Nephron (organoid): ENCODE data around the gene TCN2.

ENCODE experiments used
- H3K27ac Mint-ChIP-seq, 3 experiments: 2 replicates each; pipeline ENCODE4 v1.8.0; 2020; ENCODE audit warnings: mixed read lengths in 3 of 3, mild to moderate bottlenecking in 2 of 3, moderate library complexity in 1 of 3
- H3K27me3 Mint-ChIP-seq: 2 replicates; pipeline ENCODE4 v1.8.0; 2021; ENCODE audit warnings: low read depth, mild to moderate bottlenecking, moderate library complexity, mixed read lengths
- H3K36me3 Mint-ChIP-seq: 2 replicates; pipeline ENCODE4 v1.8.0; 2020; ENCODE audit warnings: low read depth, mixed read lengths
- H3K4me1 Mint-ChIP-seq: 2 replicates; pipeline ENCODE4 v1.8.0; 2020; ENCODE audit warnings: mixed read lengths
- H3K4me3 Mint-ChIP-seq, 3 experiments: 2 replicates each; pipeline ENCODE4 v1.8.0; 2020; ENCODE audit warnings: mild to moderate bottlenecking in 3 of 3, mixed read lengths in 3 of 3, moderate library complexity in 2 of 3
- H3K9me3 Mint-ChIP-seq: 2 replicates; pipeline ENCODE4 v1.8.0; 2020; ENCODE audit warnings: mixed read lengths
- CTCF ChIP-seq, 3 experiments: fragments of 200-600 bp; sonication (generic); IDR thresholded peaks; one replicate each; pipeline ENCODE4 v1.5.0; 2021; ENCODE audit warnings: antibody characterized with exemption in 3 of 3; ENCODE audit not compliant: unreplicated experiment in 3 of 3

The TCN2 gene

GRCh38 chr22:30647536-30647935, 40.6 kb downstream of the TCN2 start:
- H3K4me1 Mint-ChIP-seq: peaks cover 7% of the 10 kb centered on the region
- H3K36me3 Mint-ChIP-seq: no peaks in the 10 kb centered on the region
- no peaks in the 10 kb centered on the region for H3K9me3 Mint-ChIP-seq
- peaks cover 10% of the 10 kb centered on the region for H3K27me3 Mint-ChIP-seq
- no peak overlapping the region for H3K27ac Mint-ChIP-seq
- no peak overlapping the region for H3K4me3 Mint-ChIP-seq
- no peak for TF ChIP-seq CTCF (IDR thresholded peaks at IDR 0.05; ENCODE audit: unreplicated experiment in 3 of 3)

GRCh38 chr22:30648825-30649224, 41.9 kb downstream of the TCN2 start:
- no peak overlapping the region for H3K4me3 Mint-ChIP-seq

GRCh38 chr22:30649430-30650007, 42.5 kb downstream of the TCN2 start:
- Mint-ChIP-seq H3K27me3 (peaks cover 6% of the 10 kb centered on the region), H3K4me1 (no peaks in the 10 kb centered on the region), H3K36me3 (peaks cover 4% of the 10 kb centered on the region), H3K4me3 (no peak overlapping the region), H3K27ac (no peak overlapping the region), H3K9me3 (no peaks in the 10 kb centered on the region)
- no peak for TF ChIP-seq CTCF (IDR thresholded peaks at IDR 0.05; ENCODE audit: unreplicated experiment in 3 of 3)

More at GRCh38 chr22:30648825-30649224, 41.9 kb downstream of the TCN2 start:
- no peaks in the 10 kb centered on the region for H3K9me3 Mint-ChIP-seq
- peaks cover 9% of the 10 kb centered on the region for H3K27me3 Mint-ChIP-seq
- H3K27ac Mint-ChIP-seq: no peak overlapping the region
- H3K4me1 Mint-ChIP-seq: no peaks in the 10 kb centered on the region
- TF ChIP-seq CTCF (IDR thresholded peaks at IDR 0.05; ENCODE audit: unreplicated experiment in 3 of 3): no peak
- no peaks in the 10 kb centered on the region for H3K36me3 Mint-ChIP-seq

- H3K36me3 Mint-ChIP-seq: peaks cover 4% of the 10 kb centered on the region
- H3K4me3 Mint-ChIP-seq: no peak overlapping the region
- H3K27ac Mint-ChIP-seq: no peak overlapping the region
- no peaks in the 10 kb centered on the region for H3K4me1 Mint-ChIP-seq
- TF ChIP-seq CTCF (IDR thresholded peaks at IDR 0.05; ENCODE audit: unreplicated experiment in 3 of 3): no peak
- H3K27me3 Mint-ChIP-seq: peaks cover 5% of the 10 kb centered on the region
- no peaks in the 10 kb centered on the region for H3K9me3 Mint-ChIP-seq
These were observed 43.6 kb downstream of the TCN2 start for GRCh38 chr22:30650508-30651116.

- Mint-ChIP-seq H3K27me3 (peaks cover 5% of the 10 kb centered on the region), H3K4me1 (no peaks in the 10 kb centered on the region), H3K4me3 (no peak overlapping the region), H3K9me3 (no peaks in the 10 kb centered on the region), H3K27ac (no peak overlapping the region), H3K36me3 (peaks cover 4% of the 10 kb centered on the region)
- TF ChIP-seq CTCF (IDR thresholded peaks at IDR 0.05; ENCODE audit: unreplicated experiment in 3 of 3): no peak
These were observed 45.9 kb downstream of the TCN2 start for GRCh38 chr22:30652852-30653251.

GRCh38 chr22:30654361-30654760, 47.4 kb downstream of the TCN2 start:
- no peak for TF ChIP-seq CTCF (IDR thresholded peaks at IDR 0.05; ENCODE audit: unreplicated experiment in 3 of 3)
- Mint-ChIP-seq H3K27ac (no peak overlapping the region), H3K9me3 (no peaks in the 10 kb centered on the region), H3K4me1 (no peaks in the 10 kb centered on the region), H3K27me3 (peaks cover 5% of the 10 kb centered on the region), H3K4me3 (no peak overlapping the region), H3K36me3 (peaks cover 4% of the 10 kb centered on the region)
